HT1080 (cell line): ENCODE measurements around the gene TESK1. TPM values are rescaled to one million over a fixed set of nuclear protein-coding genes. Genes with fewer than 3 reads are reported as not detected.

Source experiments
- DNase-seq: peaks from one replicate; pipeline ENCODE4 v3.0.0-alpha.2; 2015; ENCODE audit warnings: low read depth
- small RNA-seq: library from RNA; depleted of rRNA; stranded (forward); fragments of <200 nt; gene quantifications from one replicate; pipeline ENCODE3, GENCODE V24; 2014
- total RNA-seq: library from RNA; depleted of rRNA; stranded (reverse); fragments of >200 nt; shearing (Covaris generic); gene quantifications from 2 replicates; pipeline ENCODE4 v1.2.3, GENCODE V29; 2014; rRNA removed

TESK1 gene
- total RNA-seq, 1 experiment from 2014 or later: 9.2 TPM

DNA sequence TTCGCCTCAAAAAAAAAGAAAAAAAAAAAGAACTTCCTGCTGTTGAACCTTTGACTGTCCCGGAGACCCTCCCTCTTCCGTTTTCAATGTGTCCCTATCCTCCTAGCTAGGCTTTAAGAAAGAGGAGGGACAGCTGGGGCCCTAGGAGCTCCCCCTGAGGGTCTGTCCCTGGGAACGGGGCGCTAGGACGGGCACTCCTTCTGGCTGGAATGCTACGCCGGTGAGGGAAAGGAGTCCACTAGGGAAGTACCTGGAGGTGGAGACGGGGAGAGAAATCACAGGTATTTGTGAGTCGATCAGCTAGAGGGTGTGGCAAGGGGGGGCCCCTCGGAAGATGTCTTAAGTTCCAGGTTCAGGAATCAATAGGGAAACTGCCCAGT lies 41.1 kb downstream of the TESK1 start:
- DNase-seq: no peak

DNA sequence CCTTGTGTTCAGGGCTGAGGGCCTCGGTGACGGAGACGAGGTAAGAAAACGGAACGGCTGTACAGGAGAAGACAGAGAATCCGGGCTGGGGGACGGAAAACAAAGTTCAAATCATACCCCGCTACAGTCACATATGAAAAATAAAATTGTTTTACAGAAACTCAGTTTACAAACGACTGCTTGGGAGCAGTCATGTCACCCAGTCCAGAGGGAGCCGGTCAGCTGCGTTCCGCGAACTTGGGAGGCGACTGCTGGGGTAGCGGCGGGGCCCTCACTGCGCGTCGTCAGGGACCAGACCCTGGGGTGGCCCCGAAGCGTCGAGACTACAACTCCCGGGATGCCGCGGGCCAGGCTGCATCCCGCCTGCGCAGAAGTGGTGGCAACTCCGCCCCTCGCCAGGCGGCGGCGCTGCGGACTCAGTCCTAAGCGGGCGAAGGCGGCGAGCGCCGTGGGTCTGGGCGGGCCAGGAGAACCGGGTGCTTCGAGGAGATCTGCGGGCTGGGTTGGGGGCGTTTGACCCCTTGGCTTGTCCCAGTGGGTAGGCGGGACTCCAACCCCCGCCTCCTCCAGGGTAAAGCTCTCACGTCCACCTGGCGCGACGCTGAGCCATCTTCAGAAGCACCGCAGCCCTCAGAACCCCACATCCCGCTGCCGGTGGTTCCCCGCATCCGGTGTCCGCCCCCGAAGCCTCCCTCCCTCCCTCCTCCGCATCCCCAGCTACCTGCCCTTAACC lies 41.6 kb downstream of the TESK1 start:
- DNase-seq: peak; percentile 84

DNA sequence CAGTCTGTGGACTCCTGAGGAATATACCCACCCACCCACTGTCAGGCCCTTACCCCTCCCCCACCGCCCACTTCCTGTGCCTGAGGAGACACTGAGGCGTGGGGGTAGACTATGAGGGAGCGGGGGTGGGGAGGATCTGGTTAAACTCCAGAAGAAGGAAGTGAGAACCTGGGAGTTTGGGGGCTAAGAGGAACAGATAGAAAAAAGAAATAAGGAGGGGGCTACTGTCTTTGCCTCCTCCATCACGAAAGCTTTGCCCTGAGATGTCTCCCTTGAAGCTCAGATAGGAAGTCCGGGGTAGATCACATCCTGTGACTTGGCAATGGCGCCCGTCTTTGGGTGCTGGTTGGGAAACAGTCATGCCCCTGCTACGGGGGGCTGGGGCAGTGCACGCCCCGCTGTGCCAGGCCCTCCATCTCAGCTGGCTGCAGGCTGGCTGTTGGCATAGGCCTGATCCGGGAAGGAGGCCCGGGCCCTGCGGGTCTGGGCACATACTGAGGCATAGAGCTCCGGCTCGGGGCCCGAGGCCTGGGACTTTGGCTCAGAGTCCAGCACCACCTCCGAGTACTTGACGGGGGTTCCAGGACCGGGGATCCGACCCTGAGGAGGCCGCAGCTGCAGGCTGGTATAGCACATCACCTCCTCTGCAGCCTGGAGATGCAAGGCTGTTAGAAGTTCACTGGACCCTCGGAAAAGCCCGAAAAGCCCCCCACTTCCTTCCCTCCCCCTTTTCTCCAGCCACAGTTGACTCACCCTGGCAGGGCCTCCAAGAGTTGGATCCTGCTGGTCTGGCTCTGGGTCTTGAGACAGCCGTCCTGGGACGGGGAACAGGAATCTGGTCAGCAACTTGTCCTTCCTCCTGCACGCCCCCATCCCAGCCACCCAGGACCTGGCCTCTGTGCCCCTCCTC lies 44.6 kb downstream of the TESK1 start:
- no peak for DNase-seq

DNA sequence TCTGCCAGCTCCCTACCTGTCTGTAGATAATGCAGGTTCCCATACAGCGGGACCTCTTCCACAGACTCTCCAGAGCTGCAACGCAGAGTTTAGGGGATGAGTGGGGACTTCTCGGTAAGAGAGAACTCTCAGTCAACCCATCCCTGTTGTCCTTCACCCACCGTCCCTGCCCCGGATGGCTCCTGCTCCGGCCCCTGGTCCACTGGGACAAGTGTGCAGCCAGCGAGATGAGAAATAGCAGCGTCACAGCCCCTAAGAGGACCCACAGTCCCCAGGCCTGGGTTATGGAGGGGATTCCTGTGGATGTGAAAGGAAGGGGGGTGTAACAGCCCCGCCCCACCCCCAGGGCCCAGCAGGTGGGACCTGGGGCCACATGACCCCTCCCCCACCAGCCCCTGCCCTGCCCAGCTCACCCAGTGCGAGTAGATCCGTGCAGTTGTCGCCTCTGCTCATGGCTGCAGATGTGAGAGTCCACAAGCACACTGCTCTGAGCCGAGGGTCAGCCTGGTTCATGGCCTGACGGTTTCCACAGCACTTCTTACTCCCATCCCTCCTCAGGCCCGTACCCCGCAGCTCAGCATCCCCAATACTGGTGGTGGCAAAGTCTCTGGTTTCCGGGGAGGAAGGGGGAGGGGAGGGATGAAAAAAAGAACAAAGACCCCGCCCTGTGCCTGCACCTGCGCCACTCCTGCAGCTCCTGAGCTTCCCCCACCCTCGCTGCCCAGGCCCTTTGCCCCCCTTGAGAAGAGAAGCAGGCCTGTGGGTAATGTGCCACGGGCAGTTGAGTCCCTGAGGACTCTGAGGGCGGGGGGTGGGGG lies 45.5 kb downstream of the TESK1 start, which contains the start of gene SIT1:
TSS of gene SIT1 (minus strand) at position 591 of the 818 bp plus-strand sequence. CDS start at position 513, 78 bp downstream.
- no peak for DNase-seq

DNA sequence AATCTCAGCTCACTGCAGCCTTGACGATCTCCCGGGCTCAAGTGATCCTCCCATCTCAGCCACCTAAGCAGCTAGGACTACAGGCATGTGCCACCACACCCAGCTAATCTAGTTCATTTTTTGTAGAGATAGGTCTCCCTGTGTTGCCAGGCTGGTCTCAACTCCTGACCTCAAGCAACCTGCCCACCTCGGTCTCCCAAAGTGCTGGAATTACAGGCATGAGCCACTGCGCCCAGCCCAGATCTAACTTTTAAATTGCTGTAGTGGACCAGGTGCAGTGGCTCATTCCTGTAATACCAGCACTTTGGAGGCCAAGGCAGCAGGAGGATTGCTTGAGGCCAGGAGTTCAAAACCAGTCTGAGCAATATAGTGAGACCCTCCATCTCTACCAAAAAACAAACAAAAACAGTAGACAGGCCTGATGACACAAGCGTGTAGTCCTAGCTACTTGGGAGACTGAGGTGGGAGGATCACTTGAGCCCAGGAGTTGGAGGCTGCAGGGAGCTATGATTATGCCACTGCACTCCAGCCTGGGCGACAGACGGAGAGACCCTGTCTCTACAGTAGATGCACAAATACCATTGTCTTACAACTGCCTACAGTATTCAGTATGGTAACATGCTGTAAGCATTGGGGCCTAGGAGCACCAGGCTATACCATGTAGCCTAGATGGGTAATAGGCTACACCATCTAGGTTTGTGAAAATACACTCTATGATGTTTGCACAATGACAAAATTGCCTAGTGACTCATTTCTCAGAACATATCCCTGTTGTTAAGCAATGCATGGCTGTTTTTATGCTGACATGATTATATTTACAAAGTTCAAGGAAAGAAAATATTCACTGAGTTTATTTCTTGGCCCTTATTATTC lies 47.1 kb downstream of the TESK1 start:
- DNase-seq: peak; percentile 36

DNA sequence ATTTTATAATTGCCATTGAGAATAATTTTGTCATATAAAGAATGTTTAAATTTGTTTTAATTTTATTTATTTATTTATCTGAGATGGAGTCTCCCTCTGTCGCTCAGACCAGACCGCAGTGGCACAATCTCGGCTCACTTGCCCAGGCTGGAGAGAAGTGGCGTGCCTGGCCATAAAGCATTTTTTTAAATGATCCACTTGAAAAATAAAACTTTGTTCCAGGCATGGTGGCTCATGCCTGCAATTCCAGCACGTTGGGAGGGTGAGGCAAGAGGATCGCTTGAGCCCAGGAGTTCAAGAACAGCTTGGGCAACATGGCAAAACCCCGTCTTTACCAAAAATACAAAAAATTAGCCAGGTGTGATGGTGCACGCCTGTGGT lies 47.8 kb downstream of the TESK1 start:
- no peak for DNase-seq

DNA sequence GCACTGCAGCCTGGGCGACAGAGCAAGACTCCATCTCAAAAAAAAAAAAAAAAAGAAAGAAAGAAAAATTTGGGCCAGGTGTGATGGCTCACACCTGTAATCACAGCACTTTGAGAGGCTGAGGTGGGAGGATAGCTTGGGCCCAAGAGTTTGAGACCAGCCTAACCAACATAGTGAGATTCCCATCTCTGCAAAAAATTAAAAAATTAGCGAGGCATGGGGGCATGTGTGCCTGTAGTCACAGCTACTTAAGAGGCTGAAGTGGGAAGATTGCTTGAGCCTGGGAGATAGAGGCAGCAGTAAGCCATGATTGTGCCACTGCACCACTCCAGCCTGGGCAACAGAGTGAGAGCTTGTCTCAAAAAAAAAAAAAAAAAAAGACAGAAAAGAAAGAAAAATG lies 48.5 kb downstream of the TESK1 start:
- DNase-seq: no peak

DNA sequence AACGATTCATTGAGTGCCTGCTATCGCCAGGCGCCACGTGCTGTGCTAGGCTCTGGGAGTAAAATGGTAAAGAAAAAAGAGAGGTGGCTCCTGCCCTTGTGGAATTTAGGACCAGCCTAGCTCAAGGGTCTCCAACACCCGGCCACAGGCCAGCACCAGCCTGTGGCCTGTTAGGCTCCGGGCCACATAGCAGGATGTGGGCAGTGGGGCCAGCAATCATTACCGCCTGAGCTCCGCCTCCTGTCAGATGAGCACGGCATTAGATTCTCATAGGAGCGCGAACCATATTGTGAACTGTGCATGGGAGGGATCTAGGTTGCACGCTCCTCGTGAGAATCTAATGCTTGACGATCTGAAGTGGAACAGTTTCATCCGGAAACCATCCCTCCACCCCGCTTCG lies 51.3 kb downstream of the TESK1 start:
- no peak for DNase-seq

DNA sequence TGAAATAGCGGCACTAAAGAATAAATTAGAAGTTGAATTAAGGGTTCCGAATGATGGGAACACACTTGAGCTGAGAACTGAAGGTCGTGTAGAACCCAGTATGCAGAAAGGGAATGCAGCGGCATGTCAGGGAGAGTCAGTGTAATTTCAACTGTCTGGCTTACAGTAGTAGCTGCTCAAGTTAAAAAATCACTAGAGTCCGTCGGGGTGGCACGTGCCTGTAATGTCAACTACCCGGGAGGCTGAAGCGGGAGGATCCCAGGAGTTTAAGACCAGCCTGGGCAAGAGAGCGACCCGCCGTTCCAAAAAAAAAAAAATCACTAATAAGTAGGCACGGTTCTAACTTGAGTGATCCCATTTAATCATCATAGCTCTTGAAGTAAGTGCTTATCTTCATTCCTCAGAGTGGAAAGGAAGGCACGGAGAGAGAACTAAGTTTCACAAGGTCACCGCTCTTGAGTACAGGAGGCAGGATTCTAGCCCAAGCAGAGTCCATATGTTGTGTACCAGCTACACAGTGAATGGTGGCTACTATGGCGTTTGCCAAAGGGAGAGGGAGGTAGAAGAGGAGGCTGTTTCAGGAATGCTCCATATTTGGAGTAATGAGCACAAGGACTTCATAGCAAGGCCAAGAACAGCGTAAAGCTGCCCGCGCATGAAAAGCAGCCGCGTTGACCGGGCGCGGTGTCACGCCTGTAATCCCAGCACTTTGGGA lies 51.9 kb downstream of the TESK1 start:
- no peak for DNase-seq

DNA sequence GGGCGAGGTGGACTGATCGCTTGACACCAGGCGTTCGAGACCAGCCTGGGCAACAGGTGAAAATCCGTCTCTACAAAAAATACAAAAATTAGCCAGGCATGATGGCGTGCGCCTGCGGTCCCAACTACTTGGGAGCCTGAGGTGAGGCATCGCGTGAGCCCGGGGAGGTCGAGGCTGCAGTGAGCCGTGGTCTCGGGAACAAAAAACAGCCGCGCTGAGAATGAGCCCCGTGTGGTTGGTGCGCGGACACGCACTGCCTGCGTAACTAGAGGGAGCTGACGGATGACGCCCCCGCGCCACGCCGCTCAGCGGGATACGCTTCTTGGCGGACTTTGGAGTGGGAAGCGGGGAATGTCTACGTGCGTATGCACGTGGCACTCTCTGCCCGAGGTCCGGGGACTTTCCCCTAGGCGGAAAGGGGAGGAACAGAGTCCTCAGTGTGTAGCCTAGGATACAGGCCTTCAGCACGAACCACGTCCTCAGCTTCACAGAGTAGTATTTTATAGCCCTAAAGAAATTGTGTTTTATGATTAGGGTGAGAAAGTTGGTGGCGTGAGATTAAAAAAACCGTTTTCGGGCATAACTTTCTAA lies 52.6 kb downstream of the TESK1 start, which contains the start of gene RMRP:
TSS of gene RMRP (minus strand) at position 474 of the 591 bp plus-strand sequence.
- peak; percentile 99 for DNase-seq

DNA sequence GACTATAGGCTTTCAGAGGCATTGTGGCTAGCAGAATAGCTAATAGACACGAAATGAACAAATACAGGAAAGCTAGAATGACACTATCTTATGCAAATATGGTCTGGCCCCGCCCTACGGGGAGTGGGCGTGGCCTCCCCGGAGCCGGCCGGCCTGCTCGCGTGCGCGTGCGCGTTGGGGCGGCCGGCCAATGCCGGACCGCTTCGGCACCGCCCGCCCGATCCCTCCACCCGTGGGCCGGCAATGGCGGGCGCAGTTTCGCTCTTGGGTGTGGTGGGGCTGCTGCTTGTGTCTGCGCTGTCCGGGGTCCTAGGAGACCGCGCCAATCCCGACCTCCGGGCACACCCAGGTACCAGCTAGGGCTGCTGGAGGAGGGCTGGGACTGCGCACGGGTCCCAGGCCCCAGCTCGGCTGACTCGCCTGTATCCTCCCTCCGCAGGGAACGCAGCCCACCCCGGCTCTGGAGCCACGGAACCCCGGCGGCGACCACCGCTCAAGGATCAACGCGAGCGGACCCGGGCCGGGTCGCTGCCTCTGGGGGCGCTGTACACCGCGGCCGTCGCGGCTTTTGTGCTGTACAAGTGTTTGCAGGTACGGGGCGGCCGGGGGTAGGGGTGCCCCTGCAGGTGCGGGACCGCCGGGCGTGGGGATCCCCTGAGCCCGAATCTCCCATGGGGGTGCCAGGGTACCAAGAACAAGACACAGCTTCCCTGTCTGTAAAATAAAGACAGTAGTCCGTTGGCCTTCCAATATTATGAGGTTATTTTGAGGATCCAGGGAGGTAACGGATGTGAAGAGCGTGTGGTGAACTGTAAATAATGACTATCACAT lies 53.3 kb downstream of the TESK1 start, which contains the start of gene CCDC107:
TSS of gene CCDC107 (plus strand) at position 156 of the 831 bp plus-strand sequence. CDS start at position 244, 88 bp downstream.
- peak; percentile 75 for DNase-seq

DNA sequence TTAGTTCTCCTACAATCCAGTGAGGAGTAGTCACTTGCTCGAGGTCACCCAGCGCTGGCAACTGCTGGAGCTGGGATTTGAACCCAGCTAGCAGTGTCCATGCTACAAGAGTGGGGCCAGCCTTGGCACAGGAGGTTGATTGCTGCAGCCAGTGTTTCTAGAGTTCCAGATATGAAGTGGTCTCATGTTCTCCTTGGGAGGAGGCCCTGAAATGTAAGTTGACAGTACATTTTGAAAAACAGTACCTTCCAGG lies 53.8 kb downstream of the TESK1 start:
- DNase-seq: peak; percentile 62

DNA sequence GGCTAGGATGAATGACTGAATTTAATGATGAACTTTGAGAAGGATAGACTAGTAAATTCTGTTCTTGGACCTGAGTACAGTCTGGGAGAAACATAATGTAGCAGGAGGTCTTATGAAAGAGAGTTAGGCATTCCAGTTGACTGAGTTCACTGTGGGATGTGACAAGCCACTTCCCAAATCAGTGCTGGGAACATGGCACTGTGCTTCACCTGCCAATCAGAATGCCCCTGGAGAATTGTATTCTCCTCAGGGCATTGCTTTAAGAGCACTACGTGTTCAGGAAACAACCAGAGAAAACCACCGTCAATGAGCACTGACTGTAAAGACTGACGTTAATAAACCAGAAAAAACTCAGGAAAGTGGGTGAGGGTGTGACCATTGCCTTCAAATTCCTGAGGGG lies 54.3 kb downstream of the TESK1 start:
- peak; percentile 62 for DNase-seq

Small RNA genes lying within 50 kb of the gene (small RNA-seq; reads per million reads assigned to genes)
- gene MIR4667 (not detected), gene RMRP (not detected), gene RPS29P17 (not detected)

Other genes starting within 250 kb of the TESK1 start
- 17.2 and 18.6 TPM in 2 replicates for gene RUSC2, start 115.2 kb upstream of the TESK1 start, total RNA-seq
- gene CD72, start 13.2 kb downstream of the TESK1 start, total RNA-seq: 0.27 TPM in 1 of 2 replicates, not detected in the other
- gene SIT1, start 45.7 kb downstream of the TESK1 start, total RNA-seq: not detected in 2 replicates
- gene RMRP, start 52.8 kb downstream of the TESK1 start, total RNA-seq: 6,816 and 22,210 TPM in 2 replicates
- gene CCDC107, start 53.0 kb downstream of the TESK1 start, total RNA-seq: 9.2 and 9.3 TPM in 2 replicates
- gene ARHGEF39, start 59.9 kb downstream of the TESK1 start, total RNA-seq: 5.3 and 8.9 TPM in 2 replicates
- 0.33 and 0.55 TPM in 2 replicates for gene CA9, start 68.7 kb downstream of the TESK1 start, total RNA-seq
- gene TPM2, start 84.7 kb downstream of the TESK1 start, total RNA-seq: 405 and 411 TPM in 2 replicates
- 165 and 198 TPM in 2 replicates for gene TLN1, start 126.9 kb downstream of the TESK1 start, total RNA-seq
- 42.1 and 44.1 TPM in 2 replicates for gene CREB3, start 127.4 kb downstream of the TESK1 start, total RNA-seq
- gene GBA2, start 144.0 kb downstream of the TESK1 start, total RNA-seq: 39.2 and 41.6 TPM in 2 replicates
- gene RGP1, start 144.0 kb downstream of the TESK1 start, total RNA-seq: 15.8 and 22.1 TPM in 2 replicates
- not detected in 2 replicates for gene MSMP, start 149.0 kb downstream of the TESK1 start, total RNA-seq
- gene NPR2, start 186.3 kb downstream of the TESK1 start, total RNA-seq: 6.9 and 8.6 TPM in 2 replicates
- 0.26 and 1.0 TPM in 2 replicates for gene SPAG8, start 207.0 kb downstream of the TESK1 start, total RNA-seq
- 72.7 and 81.8 TPM in 2 replicates for gene HINT2, start 209.8 kb downstream of the TESK1 start, total RNA-seq
- not detected in 2 replicates for gene FAM221B, start 223.5 kb downstream of the TESK1 start, total RNA-seq
- 0.20 and 0.95 TPM in 2 replicates for gene TMEM8B, start 224.0 kb downstream of the TESK1 start, total RNA-seq